ENCODE results near the gene APOBEC3H. TPM values are rescaled to one million over a fixed set of nuclear protein-coding genes. Genes with fewer than 3 reads are reported as not detected.

APOBEC3H gene
- polyA plus RNA-seq, 4 donors = 0.20 to 0.27 TPM; not detected in 2

- no peak for DNase-seq (ENCODE audit: low read depth in 4 of 4, low spot score in 3 of 4)
These were observed 36.0 kb downstream of the APOBEC3H start for GRCh38 chr22:39132871-39133524.

- no peak for DNase-seq (ENCODE audit: low read depth in 4 of 4, low spot score in 3 of 4)
These were observed 36.8 kb downstream of the APOBEC3H start for GRCh38 chr22:39133871-39134270.

GRCh38 chr22:39134366-39135091 lies 37.5 kb downstream of the APOBEC3H start:
- no peak for DNase-seq (ENCODE audit: low read depth in 4 of 4, low spot score in 3 of 4)

GRCh38 chr22:39135092-39135896 lies 38.2 kb downstream of the APOBEC3H start:
- DNase-seq (ENCODE audit: low read depth in 4 of 4, low spot score in 3 of 4) = no peak

- no peak for DNase-seq (ENCODE audit: low read depth in 4 of 4, low spot score in 3 of 4)
These were observed 39.3 kb downstream of the APOBEC3H start for GRCh38 chr22:39136317-39136716.

DNA sequence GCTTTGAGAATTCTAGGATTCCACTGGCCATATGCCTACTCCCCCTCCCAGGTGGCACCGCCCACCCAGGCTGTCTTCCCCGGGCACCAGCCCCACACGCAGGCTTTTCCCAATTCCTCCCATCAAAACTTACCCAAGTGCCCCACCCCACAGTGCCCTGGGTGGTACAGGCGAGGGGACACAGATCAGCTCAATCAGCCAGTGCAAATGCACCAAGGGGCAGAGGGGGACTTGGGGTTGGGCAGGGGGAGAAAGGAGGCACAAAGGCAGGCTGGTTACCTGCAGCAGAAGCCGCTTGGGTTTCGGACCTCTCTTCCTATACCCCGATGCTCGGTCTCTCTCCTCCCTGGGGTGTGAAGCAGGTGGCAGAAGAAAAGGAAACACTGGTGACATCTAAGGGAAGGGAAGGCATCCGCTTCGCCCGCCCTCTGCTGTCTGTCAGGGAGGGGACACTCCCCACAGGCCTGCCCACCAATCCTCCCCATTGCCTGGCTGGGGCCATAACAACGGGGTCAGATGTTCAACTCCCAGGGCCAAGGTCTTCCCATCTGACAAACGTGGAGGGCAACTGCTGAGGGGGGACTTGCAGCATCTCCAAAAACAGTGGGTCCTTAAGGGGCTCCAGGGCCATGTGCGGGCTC lies 41.4 kb downstream of the APOBEC3H start:
- no peak for DNase-seq (ENCODE audit: low read depth in 4 of 4, low spot score in 3 of 4)

DNA sequence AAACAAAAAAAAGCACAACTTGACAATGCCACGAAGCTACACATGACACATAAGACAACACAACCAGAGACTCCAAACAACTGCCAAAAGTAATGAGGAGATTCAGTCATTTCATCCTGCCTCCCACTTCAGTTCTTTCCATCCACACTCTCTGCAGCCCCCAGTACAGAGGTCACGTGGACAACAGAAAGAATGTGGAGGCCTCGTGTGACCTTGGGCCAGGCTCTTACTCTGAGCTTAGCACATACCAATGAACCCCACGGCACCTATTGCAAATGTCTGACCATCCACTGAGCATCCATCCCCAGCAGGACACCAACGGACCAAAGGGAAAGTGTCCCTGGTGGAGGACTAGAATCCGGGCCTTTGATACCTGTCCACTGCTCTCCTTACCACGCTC lies 42.9 kb downstream of the APOBEC3H start:
- DNase-seq (ENCODE audit: low read depth in 4 of 4, low spot score in 3 of 4) = no peak

- no peak for DNase-seq (ENCODE audit: low read depth in 4 of 4, low spot score in 3 of 4)
These were observed 45.1 kb downstream of the APOBEC3H start for GRCh38 chr22:39142088-39142680.

GRCh38 chr22:39144101-39144767 lies 47.2 kb downstream of the APOBEC3H start:
- no peak for DNase-seq (ENCODE audit: low read depth in 4 of 4, low spot score in 3 of 4)

GRCh38 chr22:39146256-39147101 lies 49.4 kb downstream of the APOBEC3H start:
- DNase-seq (ENCODE audit: low read depth in 4 of 4, low spot score in 3 of 4) = no peak

DNA sequence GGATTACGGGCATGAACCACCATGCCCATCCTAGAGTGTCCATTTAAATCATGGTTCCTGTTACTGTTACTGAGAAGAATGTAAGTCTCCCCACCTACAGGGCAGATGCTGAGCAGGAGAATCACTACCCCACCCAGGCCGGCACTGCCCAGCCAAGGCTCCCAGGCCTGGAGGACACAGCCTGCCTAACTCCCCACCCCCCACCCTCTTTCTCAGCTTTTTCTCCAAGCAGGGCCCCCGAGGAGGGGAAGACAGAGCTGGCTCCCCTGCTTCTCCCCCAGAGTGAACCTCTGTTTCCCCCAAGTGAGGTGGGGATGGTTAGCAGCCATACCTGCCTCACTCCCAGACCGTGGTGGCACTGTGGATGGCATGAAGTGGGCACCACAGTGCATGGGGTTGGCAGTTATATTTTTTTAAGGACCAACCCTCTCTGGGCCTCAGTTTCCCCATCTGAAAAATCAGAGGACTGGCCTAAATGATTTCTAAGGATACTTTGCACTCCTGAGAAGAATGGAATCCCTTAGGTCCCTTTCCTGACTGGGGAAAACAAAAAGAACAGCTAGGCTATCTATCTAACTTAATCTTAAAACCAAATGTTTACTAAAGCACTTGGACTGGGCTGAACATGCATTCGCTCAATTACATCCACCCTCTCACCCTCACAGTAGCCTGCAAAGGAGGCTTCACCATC lies 50.4 kb downstream of the APOBEC3H start:
- no peak for DNase-seq (ENCODE audit: low read depth in 4 of 4, low spot score in 3 of 4)

DNA sequence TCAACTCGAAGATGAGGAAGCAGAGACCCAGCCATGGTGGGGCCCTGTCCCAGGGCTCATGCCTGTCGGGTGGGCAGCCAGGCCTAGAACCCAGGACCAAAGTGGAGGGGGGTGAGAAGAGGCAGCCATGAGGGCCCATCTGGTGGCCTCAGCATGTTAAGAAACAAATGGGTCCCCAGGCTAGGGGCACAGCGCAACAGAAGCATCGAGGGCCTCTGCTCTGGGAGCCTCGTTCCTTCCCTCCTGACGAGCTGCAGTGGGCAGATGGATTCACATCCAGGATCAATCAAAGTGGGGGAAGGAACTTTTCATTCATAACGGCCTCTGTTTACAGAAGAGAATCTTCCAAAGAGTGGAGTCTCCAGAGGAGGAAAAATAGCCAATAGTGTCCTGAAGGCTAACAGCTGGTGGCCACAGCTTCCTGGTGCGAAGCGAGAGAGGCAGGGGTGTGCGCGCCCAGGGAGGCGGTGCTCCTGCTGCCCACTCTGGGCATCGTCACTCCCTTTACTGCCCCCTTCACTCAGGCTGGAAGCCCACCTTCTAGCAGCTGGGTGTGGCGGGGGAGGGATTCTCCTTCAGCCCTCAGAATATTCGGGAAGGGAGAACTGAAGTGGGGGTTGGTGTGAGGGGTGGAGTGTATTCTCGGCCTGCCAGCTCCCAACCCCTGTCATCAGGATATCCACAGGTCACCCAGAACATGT lies 51.1 kb downstream of the APOBEC3H start:
- DNase-seq (ENCODE audit: low read depth in 4 of 4, low spot score in 3 of 4) = no peak

- no peak for DNase-seq (ENCODE audit: low read depth in 4 of 4, low spot score in 3 of 4)
These were observed 51.9 kb downstream of the APOBEC3H start for GRCh38 chr22:39148727-39149535.

DNA sequence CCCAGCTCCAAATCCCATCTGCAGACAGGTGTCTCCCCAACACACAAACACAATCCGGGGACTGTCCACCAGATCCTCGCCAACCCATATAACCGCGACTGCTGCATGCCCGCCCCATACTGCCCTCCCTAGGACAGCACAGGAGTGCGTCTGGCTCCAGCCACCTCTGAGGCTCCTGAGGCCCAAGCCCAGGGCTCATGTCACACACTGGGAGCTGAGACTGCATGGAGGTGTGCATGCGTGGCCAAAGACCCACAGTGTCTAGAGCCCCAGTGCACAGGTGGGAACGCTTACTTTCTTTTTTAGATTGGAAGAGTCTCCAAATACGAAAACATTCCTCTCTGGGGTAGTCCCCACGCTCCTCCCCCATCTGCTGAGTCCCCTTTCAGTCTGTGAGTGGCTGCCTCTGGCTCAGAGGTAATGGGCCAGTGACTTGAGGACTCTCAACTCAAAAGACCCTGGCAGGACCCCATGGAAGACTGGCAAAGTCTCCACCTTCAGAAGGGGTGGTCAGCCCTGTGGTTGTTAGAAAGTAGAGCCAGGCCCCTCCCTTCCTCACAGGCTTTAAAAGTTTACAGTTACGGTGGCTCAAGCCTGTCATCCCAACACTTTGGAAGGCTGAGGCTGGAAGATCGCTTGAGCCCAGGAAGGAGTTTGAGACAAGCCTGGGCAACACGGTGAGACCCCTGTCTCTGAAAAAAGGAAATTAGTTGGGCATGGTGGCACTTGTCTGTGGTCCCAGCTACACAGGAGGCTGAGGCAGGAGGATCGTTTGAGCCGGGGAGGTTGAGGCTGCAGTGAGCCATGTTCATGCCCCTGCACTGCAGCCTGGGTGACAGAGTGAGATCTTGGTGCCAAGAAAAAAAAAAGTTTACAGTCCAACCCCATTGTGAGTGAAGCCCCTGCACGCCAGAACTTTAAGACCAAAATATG lies 53.1 kb downstream of the APOBEC3H start:
- DNase-seq (ENCODE audit: low read depth in 4 of 4, low spot score in 3 of 4) = no peak

DNA sequence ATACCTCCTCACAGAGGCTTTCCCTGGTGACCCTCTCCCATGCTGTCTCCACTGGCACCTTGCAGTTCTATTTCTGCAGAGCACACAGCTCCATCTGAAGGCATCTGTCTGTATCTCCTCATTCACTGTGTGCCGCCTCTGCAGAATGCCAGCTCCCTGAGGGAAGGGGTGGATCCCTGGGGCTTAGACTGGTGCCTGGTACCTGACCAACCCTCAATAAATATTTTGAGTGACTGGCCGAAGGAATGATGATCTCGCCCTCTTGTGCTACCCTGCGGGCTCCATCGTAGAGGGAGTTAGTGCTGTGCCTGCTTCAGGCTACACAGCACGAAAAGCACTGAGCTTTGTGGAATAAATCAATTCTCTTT lies 53.8 kb downstream of the APOBEC3H start:
- no peak for DNase-seq (ENCODE audit: low read depth in 4 of 4, low spot score in 3 of 4)

GRCh38 chr22:39151329-39151975 lies 54.4 kb downstream of the APOBEC3H start:
- DNase-seq (ENCODE audit: low read depth in 4 of 4, low spot score in 3 of 4) = no peak
